ENCODE measurements around the gene MLPH.
"Not testable (repeated sequence)": the region's sequence is repeated elsewhere in the genome, so short reads cannot be mapped to it uniquely, and the experiment has no call there.

MLPH gene

DNA sequence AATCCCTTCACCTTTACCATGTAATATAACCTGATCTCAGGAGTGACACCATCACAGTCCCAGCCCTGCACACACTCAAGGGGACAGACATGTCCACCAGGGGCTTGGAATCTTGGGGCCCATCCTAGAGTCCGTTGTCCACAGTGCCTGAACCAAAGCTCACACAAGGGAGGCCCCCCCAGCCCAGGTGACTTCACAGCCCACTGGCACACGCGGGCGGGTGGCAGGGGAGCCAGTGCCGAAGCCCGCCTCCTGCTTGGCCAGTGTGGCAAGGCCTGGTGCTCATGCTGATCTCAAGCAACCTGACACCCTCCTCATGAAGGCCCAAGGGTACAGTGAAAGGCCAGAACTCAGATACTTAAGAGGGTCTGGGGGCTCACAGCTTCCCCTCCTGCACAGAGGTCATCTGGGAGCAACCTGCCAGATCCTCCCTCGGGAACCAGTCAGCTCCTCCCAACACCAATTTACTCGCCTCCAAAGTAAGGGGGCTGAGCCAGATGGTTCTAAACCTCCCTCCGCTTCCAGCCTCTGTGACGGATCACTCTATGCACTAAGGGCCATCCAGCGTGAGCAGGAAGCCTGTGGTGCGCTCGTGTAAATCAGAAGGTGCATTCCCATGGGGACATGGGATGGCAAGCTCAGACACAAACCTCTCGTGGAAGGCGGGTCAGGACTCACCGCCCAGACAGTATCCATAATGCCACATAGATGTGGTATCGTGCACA is 106.7 kb downstream of the MLPH start:
- H2AFZ ChIP-seq (ENCODE audit: low read depth, low read length): no peak overlapping the region
- H2AK5ac ChIP-seq (ENCODE audit: low read length, severe bottlenecking): peak overlapping the region; percentile 56
- no peak for DNase-seq
- H3K9ac ChIP-seq (ENCODE audit: low read length): no peak overlapping the region
- H3K79me1 ChIP-seq (replicated peaks; ENCODE audit: low read length, poor library complexity, severe bottlenecking): no peaks in the 10 kb centered on the region
- H3K18ac ChIP-seq (ENCODE audit: low read depth in 1 of 2, low read length in 2 of 2): peak overlapping the region; percentile 2 to 90
- no peaks in the 10 kb centered on the region for H3K9me3 ChIP-seq (ENCODE audit: control insufficient read depth, low read length)
- H4K91ac ChIP-seq (ENCODE audit: low read length): peak overlapping the region; percentile 5
- H2BK120ac ChIP-seq (ENCODE audit: low read depth, low read length): peak overlapping the region; percentile 36
- H3K27me3 ChIP-seq (ENCODE audit: control insufficient read depth in 1 of 2, insufficient read depth in 1 of 2, low read length in 2 of 2): no peaks in the 10 kb centered on the region
- H3K14ac ChIP-seq (ENCODE audit: low read length in 2 of 2): peak overlapping the region in 1 of 2 experiments; percentile 37
- no peak overlapping the region for H3K4me2 ChIP-seq (ENCODE audit: low read length, poor library complexity, severe bottlenecking)
- 78% methylated on average over 17 of the region's 17 CpGs for WGBS
- no peak overlapping the region for H2BK5ac ChIP-seq (ENCODE audit: low read depth, low read length, poor library complexity, severe bottlenecking)
- no peaks in the 10 kb centered on the region for H3K36me3 ChIP-seq (ENCODE audit: control insufficient read depth in 1 of 2, insufficient read depth in 2 of 2, low read depth in 1 of 2, low read length in 2 of 2)
- peak overlapping the region in 1 of 2 experiments; percentile 83 for H3K4ac ChIP-seq (ENCODE audit: low read depth in 1 of 2, low read length in 2 of 2)
- H3K27ac ChIP-seq (ENCODE audit: low read length, poor library complexity, severe bottlenecking): no peak overlapping the region
- H3K4me1 ChIP-seq (ENCODE audit: control insufficient read depth, insufficient read depth, low read depth, low read length): peaks cover 31% of the 10 kb centered on the region
- no peak overlapping the region for H3K4me3 ChIP-seq (ENCODE audit: insufficient read depth in 1 of 2, low read depth in 1 of 2, low read length in 2 of 2)
- H2BK12ac ChIP-seq (ENCODE audit: low read length in 2 of 2): peak overlapping the region; percentile 42 to 69
- H4K8ac ChIP-seq (ENCODE audit: low read length): peak overlapping the region; percentile 82
- H2BK15ac ChIP-seq (ENCODE audit: low read depth, poor library complexity, severe bottlenecking): no peak overlapping the region
- H3K23ac ChIP-seq (ENCODE audit: low read length in 2 of 2): no peak overlapping the region

DNA sequence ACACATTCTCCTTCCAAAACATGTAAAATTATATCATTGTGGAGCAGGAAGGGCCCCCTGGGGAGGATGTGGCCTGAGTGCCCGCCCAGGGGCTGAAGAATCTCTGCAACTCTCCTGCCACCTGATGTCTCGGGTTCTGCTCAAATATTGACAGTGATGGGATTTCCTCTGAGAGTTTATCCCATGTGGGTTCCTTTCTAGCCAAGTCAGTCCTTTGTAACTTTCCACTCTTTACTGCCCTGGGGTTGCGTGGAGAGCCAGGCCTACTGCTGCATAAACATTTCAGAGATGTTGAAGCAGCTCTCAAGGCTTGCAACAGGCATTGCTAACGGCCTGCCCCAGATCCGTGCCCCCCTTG is 107.4 kb downstream of the MLPH start:
- H3K4ac ChIP-seq (ENCODE audit: low read depth in 1 of 2, low read length in 2 of 2): no peak overlapping the region
- H3K23ac ChIP-seq (ENCODE audit: low read length in 2 of 2): no peak overlapping the region
- H3K18ac ChIP-seq (ENCODE audit: low read depth in 1 of 2, low read length in 2 of 2): peak overlapping the region; percentile 9 to 86
- 19% methylated on average over 5 of the region's 5 CpGs for whole genome bisulfite sequencing
- H3K4me3 ChIP-seq (ENCODE audit: insufficient read depth in 1 of 2, low read depth in 1 of 2, low read length in 2 of 2): no peak overlapping the region
- no peak overlapping the region for H4K8ac ChIP-seq (ENCODE audit: low read length)
- H3K4me1 ChIP-seq (ENCODE audit: control insufficient read depth, insufficient read depth, low read depth, low read length): peaks cover 31% of the 10 kb centered on the region
- peak overlapping the region; percentile 59 for H3K27ac ChIP-seq (ENCODE audit: low read length, poor library complexity, severe bottlenecking)
- no peaks in the 10 kb centered on the region for H3K9me3 ChIP-seq (ENCODE audit: control insufficient read depth, low read length)
- H3K4me2 ChIP-seq (ENCODE audit: low read length, poor library complexity, severe bottlenecking): no peak overlapping the region
- no peak overlapping the region for H2BK12ac ChIP-seq (ENCODE audit: low read length in 2 of 2)
- no peak overlapping the region for H3K14ac ChIP-seq (ENCODE audit: low read length in 2 of 2)
- peak overlapping the region; percentile 88 for H2BK120ac ChIP-seq (ENCODE audit: low read depth, low read length)
- no peak overlapping the region for H2AFZ ChIP-seq (ENCODE audit: low read depth, low read length)
- DNase-seq: peak; percentile 87
- no peak overlapping the region for H2BK5ac ChIP-seq (ENCODE audit: low read depth, low read length, poor library complexity, severe bottlenecking)
- no peak overlapping the region for H3K9ac ChIP-seq (ENCODE audit: low read length)
- no peaks in the 10 kb centered on the region for H3K27me3 ChIP-seq (ENCODE audit: control insufficient read depth in 1 of 2, insufficient read depth in 1 of 2, low read length in 2 of 2)
- H2AK5ac ChIP-seq (ENCODE audit: low read length, severe bottlenecking): no peak overlapping the region
- no peak overlapping the region for H2BK15ac ChIP-seq (ENCODE audit: low read depth, poor library complexity, severe bottlenecking)
- peak overlapping the region; percentile 77 for H4K91ac ChIP-seq (ENCODE audit: low read length)
- no peaks in the 10 kb centered on the region for H3K79me1 ChIP-seq (replicated peaks; ENCODE audit: low read length, poor library complexity, severe bottlenecking)
- H3K36me3 ChIP-seq (ENCODE audit: control insufficient read depth in 1 of 2, insufficient read depth in 2 of 2, low read depth in 1 of 2, low read length in 2 of 2): no peaks in the 10 kb centered on the region

DNA sequence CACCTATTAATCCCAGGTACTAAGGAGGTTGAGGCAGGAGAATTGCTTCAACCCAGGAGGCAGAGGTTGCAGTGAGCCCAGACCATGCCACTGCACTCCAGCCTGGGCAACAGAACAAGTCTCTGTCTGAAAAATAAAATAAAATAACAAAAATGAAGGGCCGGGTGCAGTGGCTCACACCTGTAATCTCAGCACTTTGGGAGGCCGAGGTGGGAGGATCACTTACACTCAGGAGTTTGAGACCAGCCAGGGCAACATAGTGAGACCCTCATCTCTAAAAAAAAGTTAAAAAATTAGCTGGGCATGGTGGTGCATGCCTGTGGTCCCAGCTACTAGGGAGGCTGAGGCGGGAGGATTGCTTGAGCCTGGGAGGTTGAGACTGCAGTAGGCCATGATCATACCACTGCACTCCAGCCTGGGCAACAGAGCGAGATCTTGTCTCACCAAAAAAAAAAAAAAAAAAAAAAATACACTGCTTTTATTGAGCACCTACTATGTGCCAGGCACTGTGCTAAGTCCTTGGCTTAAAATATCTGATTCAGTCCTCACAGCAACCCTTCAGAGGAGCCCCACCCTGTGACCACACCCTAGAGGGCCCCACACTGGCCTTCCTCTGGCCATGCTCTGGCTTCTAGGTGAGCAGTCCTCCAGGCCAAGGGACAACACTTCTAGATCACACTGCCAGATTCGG is 108.9 kb downstream of the MLPH start:
- not testable (repeated sequence) for H3K79me1 ChIP-seq (replicated peaks; ENCODE audit: low read length, poor library complexity, severe bottlenecking); H3K27me3 ChIP-seq (ENCODE audit: control insufficient read depth in 1 of 2, insufficient read depth in 1 of 2, low read length in 2 of 2); H3K14ac ChIP-seq (ENCODE audit: low read length in 2 of 2); H3K36me3 ChIP-seq (ENCODE audit: control insufficient read depth in 1 of 2, insufficient read depth in 2 of 2, low read depth in 1 of 2, low read length in 2 of 2); H3K27ac ChIP-seq (ENCODE audit: low read length, poor library complexity, severe bottlenecking); H2AFZ ChIP-seq (ENCODE audit: low read depth, low read length); H2AK5ac ChIP-seq (ENCODE audit: low read length, severe bottlenecking); H3K4me3 ChIP-seq (ENCODE audit: insufficient read depth in 1 of 2, low read depth in 1 of 2, low read length in 2 of 2); H3K4me2 ChIP-seq (ENCODE audit: low read length, poor library complexity, severe bottlenecking); H2BK120ac ChIP-seq (ENCODE audit: low read depth, low read length); H3K23ac ChIP-seq (ENCODE audit: low read length in 2 of 2); H2BK15ac ChIP-seq (ENCODE audit: low read depth, poor library complexity, severe bottlenecking); H4K91ac ChIP-seq (ENCODE audit: low read length); H2BK5ac ChIP-seq (ENCODE audit: low read depth, low read length, poor library complexity, severe bottlenecking); DNase-seq; H4K8ac ChIP-seq (ENCODE audit: low read length); H3K9me3 ChIP-seq (ENCODE audit: control insufficient read depth, low read length); H3K4ac ChIP-seq (ENCODE audit: low read depth in 1 of 2, low read length in 2 of 2); H3K9ac ChIP-seq (ENCODE audit: low read length)
- Histone ChIP-seq H2BK12ac (ENCODE audit: low read length in 2 of 2) (peak overlapping the region in 1 of 2 experiments; percentile 21), H3K18ac (ENCODE audit: low read depth in 1 of 2, low read length in 2 of 2) (peak overlapping the region in 1 of 2 experiments; percentile 61), H3K4me1 (ENCODE audit: control insufficient read depth, insufficient read depth, low read depth, low read length) (peaks cover 24% of the 10 kb centered on the region)
- 79% methylated on average over 4 of the region's 5 CpGs for WGBS

GRCh38 chr2:237596520-237597195 is 109.6 kb downstream of the MLPH start:
- H3K4me2 ChIP-seq (ENCODE audit: low read length, poor library complexity, severe bottlenecking): no peak overlapping the region
- peaks cover 19% of the 10 kb centered on the region for H3K4me1 ChIP-seq (ENCODE audit: control insufficient read depth, insufficient read depth, low read depth, low read length)
- no peak overlapping the region for H3K27ac ChIP-seq (ENCODE audit: low read length, poor library complexity, severe bottlenecking)
- H3K9ac ChIP-seq (ENCODE audit: low read length): no peak overlapping the region
- peak overlapping the region; percentile 33 to 55 for H2BK12ac ChIP-seq (ENCODE audit: low read length in 2 of 2)
- DNase-seq: no peak
- no peak overlapping the region for H2AFZ ChIP-seq (ENCODE audit: low read depth, low read length)
- no peaks in the 10 kb centered on the region for H3K36me3 ChIP-seq (ENCODE audit: control insufficient read depth in 1 of 2, insufficient read depth in 2 of 2, low read depth in 1 of 2, low read length in 2 of 2)
- peak overlapping the region in 1 of 2 experiments; percentile 34 for H3K4ac ChIP-seq (ENCODE audit: low read depth in 1 of 2, low read length in 2 of 2)
- H4K8ac ChIP-seq (ENCODE audit: low read length): no peak overlapping the region
- peak overlapping the region; percentile 47 for H2AK5ac ChIP-seq (ENCODE audit: low read length, severe bottlenecking)
- H2BK5ac ChIP-seq (ENCODE audit: low read depth, low read length, poor library complexity, severe bottlenecking): no peak overlapping the region
- peak overlapping the region; percentile 5 to 61 for H3K18ac ChIP-seq (ENCODE audit: low read depth in 1 of 2, low read length in 2 of 2)
- H2BK120ac ChIP-seq (ENCODE audit: low read depth, low read length): no peak overlapping the region
- peak overlapping the region; percentile 52 for H4K91ac ChIP-seq (ENCODE audit: low read length)
- H3K9me3 ChIP-seq (ENCODE audit: control insufficient read depth, low read length): no peaks in the 10 kb centered on the region
- H3K27me3 ChIP-seq (ENCODE audit: control insufficient read depth in 1 of 2, insufficient read depth in 1 of 2, low read length in 2 of 2): no peaks in the 10 kb centered on the region
- peak overlapping the region in 1 of 2 experiments; percentile 69 for H3K14ac ChIP-seq (ENCODE audit: low read length in 2 of 2)
- H3K4me3 ChIP-seq (ENCODE audit: insufficient read depth in 1 of 2, low read depth in 1 of 2, low read length in 2 of 2): no peak overlapping the region
- no peaks in the 10 kb centered on the region for H3K79me1 ChIP-seq (replicated peaks; ENCODE audit: low read length, poor library complexity, severe bottlenecking)
- H2BK15ac ChIP-seq (ENCODE audit: low read depth, poor library complexity, severe bottlenecking): peak overlapping the region; percentile 46
- H3K23ac ChIP-seq (ENCODE audit: low read length in 2 of 2): no peak overlapping the region
- 88% methylated on average over 13 of the region's 13 CpGs for WGBS
